Mesenchymal stem cell (in vitro differentiated cells and primary cell): ENCODE measurements around the gene CAPSL.
A peak's percentile ranks its signal among the peaks of the same experiment; 100 is the strongest.

Experiments used
- DNase-seq: peaks from one replicate; pipeline ENCODE4 v3.0.0-alpha.2; 2013
- H2AFZ ChIP-seq: one replicate; pipeline ENCODE4 v1.6.1; 2013; ENCODE audit warnings: low read depth, mild to moderate bottlenecking, control low read depth, inconsistent platforms, low read length, moderate library complexity
- H2AK5ac ChIP-seq: 2 replicates; pipeline ENCODE4 v1.6.1; 2013; ENCODE audit warnings: low read length, moderate library complexity, mild to moderate bottlenecking, inconsistent platforms; ENCODE audit not compliant: severe bottlenecking
- H2BK120ac ChIP-seq: one replicate; pipeline ENCODE4 v1.6.1; 2013; ENCODE audit warnings: low read depth, mild to moderate bottlenecking, inconsistent platforms, low read length, moderate library complexity
- H2BK12ac ChIP-seq, 2 experiments: one replicate each; pipeline ENCODE4 v1.6.1; 2013; ENCODE audit warnings: inconsistent platforms in 2 of 2, low read length in 2 of 2, mild to moderate bottlenecking in 2 of 2, moderate library complexity in 2 of 2, control low read depth in 1 of 2
- H2BK15ac ChIP-seq: one replicate; pipeline ENCODE4 v1.6.1; 2013; ENCODE audit warnings: mild to moderate bottlenecking, low read depth, inconsistent platforms; ENCODE audit not compliant: poor library complexity, severe bottlenecking
- H2BK5ac ChIP-seq: 2 replicates; pipeline ENCODE4 v1.6.1; 2013; ENCODE audit warnings: low read depth, mild to moderate bottlenecking, low read length, control low read depth, inconsistent platforms; ENCODE audit not compliant: poor library complexity, severe bottlenecking
- H3K14ac ChIP-seq, 2 experiments: one replicate each; pipeline ENCODE4 v1.6.1; 2013; ENCODE audit warnings: inconsistent platforms in 2 of 2, low read length in 2 of 2, control low read depth in 1 of 2, mild to moderate bottlenecking in 1 of 2, moderate library complexity in 1 of 2
- H3K18ac ChIP-seq, 2 experiments: one replicate each; pipeline ENCODE4 v1.6.1; 2013; ENCODE audit warnings: inconsistent platforms in 2 of 2, low read length in 2 of 2, control low read depth in 1 of 2, low read depth in 1 of 2, mild to moderate bottlenecking in 1 of 2
- H3K23ac ChIP-seq, 2 experiments: one replicate each; pipeline ENCODE4 v1.6.1; 2013; ENCODE audit warnings: inconsistent platforms in 2 of 2, low read length in 2 of 2, mild to moderate bottlenecking in 2 of 2, moderate library complexity in 2 of 2, control low read depth in 1 of 2
- H3K27ac ChIP-seq: 2 replicates; pipeline ENCODE4 v1.5.1; 2013; ENCODE audit warnings: mild to moderate bottlenecking, moderate library complexity, low read length, control low read depth, inconsistent platforms; ENCODE audit not compliant: poor library complexity, severe bottlenecking
- H3K27me3 ChIP-seq, 2 experiments: 2 replicates each; pipeline versions ENCODE4 v1.6.1 to v1.7.0; 2013; ENCODE audit warnings: low read length in 2 of 2, mild to moderate bottlenecking in 2 of 2, moderate library complexity in 2 of 2, control low read depth in 1 of 2, inconsistent platforms in 1 of 2; ENCODE audit not compliant: control insufficient read depth in 1 of 2, insufficient read depth in 1 of 2
- H3K36me3 ChIP-seq, 2 experiments: 2 replicates each; pipeline versions ENCODE4 v1.6.1 to v1.7.0; 2013; ENCODE audit warnings: low read length in 2 of 2, control low read depth in 1 of 2, inconsistent platforms in 1 of 2, low read depth in 1 of 2, mild to moderate bottlenecking in 1 of 2; ENCODE audit not compliant: insufficient read depth in 2 of 2, control insufficient read depth in 1 of 2
- H3K4ac ChIP-seq, 2 experiments: one replicate each; pipeline ENCODE4 v1.6.1; 2013; ENCODE audit warnings: inconsistent platforms in 2 of 2, low read length in 2 of 2, mild to moderate bottlenecking in 2 of 2, moderate library complexity in 2 of 2, control low read depth in 1 of 2, low read depth in 1 of 2
- H3K4me1 ChIP-seq: 2 replicates; pipeline ENCODE4 v1.6.1; 2013; ENCODE audit warnings: low read depth, low read length, control low read depth; ENCODE audit not compliant: control insufficient read depth, insufficient read depth
- H3K4me2 ChIP-seq: 2 replicates; pipeline ENCODE4 v1.6.1; 2013; ENCODE audit warnings: low read length, mild to moderate bottlenecking, inconsistent platforms; ENCODE audit not compliant: poor library complexity, severe bottlenecking
- H3K4me3 ChIP-seq, 2 experiments: 2 replicates each; pipeline versions ENCODE4 v1.5.1 to v1.7.0; 2013; ENCODE audit warnings: low read length in 2 of 2, mild to moderate bottlenecking in 2 of 2, control low read depth in 1 of 2, low read depth in 1 of 2; ENCODE audit not compliant: insufficient read depth in 1 of 2
- H3K79me1 ChIP-seq: replicated peaks from 2 replicates; pipeline ENCODE4 v1.6.1; 2013; ENCODE audit warnings: mild to moderate bottlenecking, control low read depth, low read length, inconsistent platforms; ENCODE audit not compliant: poor library complexity, severe bottlenecking
- H3K9ac ChIP-seq: 2 replicates; pipeline ENCODE4 v1.7.0; 2013; ENCODE audit warnings: mild to moderate bottlenecking, low read length, moderate library complexity
- H3K9me3 ChIP-seq: 2 replicates; pipeline ENCODE4 v1.7.0; 2013; ENCODE audit warnings: mild to moderate bottlenecking, low read length; ENCODE audit not compliant: control insufficient read depth
- H4K8ac ChIP-seq: one replicate; pipeline ENCODE4 v1.6.1; 2013; ENCODE audit warnings: inconsistent platforms, mild to moderate bottlenecking, low read length, moderate library complexity
- H4K91ac ChIP-seq: one replicate; pipeline ENCODE4 v1.6.1; 2013; ENCODE audit warnings: mild to moderate bottlenecking, low read length, inconsistent platforms
- WGBS: methylation state at CpG from one replicate; pipeline ENCODE4 v1.1.7; 2013; ENCODE audit warnings: mixed read lengths; 5-methylcytosine and 5-hydroxymethylcytosine counted together

CAPSL gene

GRCh38 chr5:35960328-35960727 lies 21.9 kb upstream of the CAPSL start:
- H3K4ac ChIP-seq: no peak overlapping the region

DNA sequence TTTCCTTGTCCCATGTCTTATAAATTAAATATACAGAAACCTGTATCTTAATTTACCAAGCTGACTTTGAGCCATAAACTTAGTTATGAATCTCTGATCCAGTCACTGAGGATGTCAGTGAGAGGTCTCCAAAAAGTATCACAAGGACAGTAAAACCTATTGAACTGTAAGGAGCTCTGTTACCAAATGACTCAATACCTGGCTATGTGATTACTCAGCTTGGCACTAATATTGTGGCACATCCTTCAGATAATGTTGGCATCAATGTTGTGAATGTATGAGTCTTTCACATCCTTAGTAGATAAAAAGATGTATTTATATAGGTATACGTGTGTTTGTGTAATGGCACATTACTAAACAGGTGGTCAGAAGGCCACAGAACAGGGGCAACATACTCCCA lies 18.0 kb upstream of the CAPSL start:
- no peak overlapping the region for H2BK15ac ChIP-seq
- no peak overlapping the region for H4K8ac ChIP-seq
- no peak overlapping the region for H3K27ac ChIP-seq
- no peak overlapping the region for H3K4ac ChIP-seq
- no peaks in the 10 kb centered on the region for H3K36me3 ChIP-seq
- H3K4me1 ChIP-seq: peaks cover 1% of the 10 kb centered on the region
- H2BK120ac ChIP-seq: no peak overlapping the region
- no peak overlapping the region for H2AK5ac ChIP-seq
- no peak overlapping the region for H3K9ac ChIP-seq
- H3K9me3 ChIP-seq: no peaks in the 10 kb centered on the region
- no peak overlapping the region for H3K4me3 ChIP-seq
- no peak overlapping the region for H3K4me2 ChIP-seq
- H2BK12ac ChIP-seq: no peak overlapping the region
- H2BK5ac ChIP-seq: no peak overlapping the region
- no peak for DNase-seq
- WGBS: 83% methylated on average over 1 of the region's 1 CpG
- no peak overlapping the region for H4K91ac ChIP-seq
- H3K27me3 ChIP-seq: peaks cover 0 to 19% of the 10 kb centered on the region in 2 experiments
- no peak overlapping the region for H3K14ac ChIP-seq
- no peaks in the 10 kb centered on the region for H3K79me1 ChIP-seq
- H2AFZ ChIP-seq: no peak overlapping the region
- no peak overlapping the region for H3K23ac ChIP-seq
- no peak overlapping the region for H3K18ac ChIP-seq

More at GRCh38 chr5:35960328-35960727, 21.9 kb upstream of the CAPSL start:
- H3K79me1 ChIP-seq: no peaks in the 10 kb centered on the region
- H2BK5ac ChIP-seq: no peak overlapping the region
- H3K4me1 ChIP-seq: no peaks in the 10 kb centered on the region
- H4K8ac ChIP-seq: no peak overlapping the region
- H3K4me3 ChIP-seq: no peak overlapping the region
- H3K9ac ChIP-seq: no peak overlapping the region
- no peak overlapping the region for H3K27ac ChIP-seq
- no peak overlapping the region for H3K14ac ChIP-seq
- H2AFZ ChIP-seq: no peak overlapping the region
- H2AK5ac ChIP-seq: no peak overlapping the region
- no peak for DNase-seq
- peaks cover 4% of the 10 kb centered on the region for H3K9me3 ChIP-seq
- no peak overlapping the region for H3K4me2 ChIP-seq
- no peaks in the 10 kb centered on the region for H3K27me3 ChIP-seq
- whole genome bisulfite sequencing: 44% methylated on average over 7 of the region's 7 CpGs
- no peak overlapping the region for H4K91ac ChIP-seq
- no peak overlapping the region for H2BK12ac ChIP-seq
- no peak overlapping the region for H3K23ac ChIP-seq
- H3K36me3 ChIP-seq: no peaks in the 10 kb centered on the region
- no peak overlapping the region for H2BK15ac ChIP-seq
- H2BK120ac ChIP-seq: no peak overlapping the region
- H3K18ac ChIP-seq: no peak overlapping the region

DNA sequence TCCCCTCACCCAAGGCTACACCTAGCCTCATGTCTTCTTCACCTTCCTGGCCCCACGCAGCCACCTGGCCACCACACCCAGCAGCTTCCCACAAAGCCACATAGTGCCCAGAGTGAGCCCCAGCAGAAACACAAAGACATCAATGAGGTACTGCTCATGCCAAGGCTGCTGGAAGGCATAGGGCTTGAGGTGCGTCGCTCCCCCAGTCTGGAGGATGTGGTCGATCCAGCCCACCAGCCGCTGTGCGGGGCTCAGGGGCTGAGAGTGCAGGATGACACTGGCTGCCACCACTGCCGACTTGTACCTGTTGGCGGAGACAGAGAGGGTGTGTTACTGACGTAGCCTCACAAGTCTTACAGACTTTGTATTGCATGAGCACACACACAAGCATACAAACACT lies 15.8 kb upstream of the CAPSL start:
- Histone ChIP-seq H2BK12ac (no peak overlapping the region), H3K23ac (no peak overlapping the region), H3K4me3 (peak overlapping the region in 1 of 2 experiments; percentile 7), H3K4me2 (no peak overlapping the region), H3K27me3 (peaks cover 0 to 19% of the 10 kb centered on the region in 2 experiments), H3K79me1 (no peaks in the 10 kb centered on the region), H4K91ac (no peak overlapping the region), H4K8ac (no peak overlapping the region), H3K27ac (no peak overlapping the region), H3K9ac (no peak overlapping the region), H3K4me1 (peaks cover 1% of the 10 kb centered on the region), H3K4ac (no peak overlapping the region), H2AK5ac (no peak overlapping the region), H2AFZ (no peak overlapping the region), H3K9me3 (no peaks in the 10 kb centered on the region), H2BK15ac (no peak overlapping the region), H3K18ac (no peak overlapping the region), H3K14ac (no peak overlapping the region), H2BK120ac (no peak overlapping the region), H2BK5ac (no peak overlapping the region), H3K36me3 (no peaks in the 10 kb centered on the region)
- DNase-seq: no peak
- 61% methylated on average over 9 of the region's 9 CpGs for WGBS

- Histone ChIP-seq H2AFZ (no peak overlapping the region), H2BK12ac (no peak overlapping the region), H3K4me2 (no peak overlapping the region), H2BK5ac (no peak overlapping the region), H3K79me1 (no peaks in the 10 kb centered on the region), H3K18ac (no peak overlapping the region), H2AK5ac (no peak overlapping the region), H3K23ac (no peak overlapping the region), H4K91ac (no peak overlapping the region), H3K36me3 (no peaks in the 10 kb centered on the region), H3K4me1 (no peaks in the 10 kb centered on the region), H2BK120ac (no peak overlapping the region), H4K8ac (no peak overlapping the region), H3K27me3 (peaks cover 4 to 19% of the 10 kb centered on the region in 2 experiments), H3K4ac (no peak overlapping the region), H3K27ac (no peak overlapping the region), H3K4me3 (no peak overlapping the region), H3K9me3 (no peaks in the 10 kb centered on the region), H3K14ac (no peak overlapping the region), H3K9ac (no peak overlapping the region), H2BK15ac (no peak overlapping the region)
- DNase-seq: no peak
- 72% methylated on average over 5 of the region's 5 CpGs for WGBS
These were observed 8.7 kb upstream of the CAPSL start for GRCh38 chr5:35947085-35947484.
